ENCODE measurements around the gene RIPOR2. TPM values are rescaled to one million over a fixed set of nuclear protein-coding genes. Genes with fewer than 3 reads are reported as not detected.

RIPOR2 gene
- total and polyA plus RNA-seq, 7 donors, result 1.6 to 29.7 (median 6.1) TPM

DNA sequence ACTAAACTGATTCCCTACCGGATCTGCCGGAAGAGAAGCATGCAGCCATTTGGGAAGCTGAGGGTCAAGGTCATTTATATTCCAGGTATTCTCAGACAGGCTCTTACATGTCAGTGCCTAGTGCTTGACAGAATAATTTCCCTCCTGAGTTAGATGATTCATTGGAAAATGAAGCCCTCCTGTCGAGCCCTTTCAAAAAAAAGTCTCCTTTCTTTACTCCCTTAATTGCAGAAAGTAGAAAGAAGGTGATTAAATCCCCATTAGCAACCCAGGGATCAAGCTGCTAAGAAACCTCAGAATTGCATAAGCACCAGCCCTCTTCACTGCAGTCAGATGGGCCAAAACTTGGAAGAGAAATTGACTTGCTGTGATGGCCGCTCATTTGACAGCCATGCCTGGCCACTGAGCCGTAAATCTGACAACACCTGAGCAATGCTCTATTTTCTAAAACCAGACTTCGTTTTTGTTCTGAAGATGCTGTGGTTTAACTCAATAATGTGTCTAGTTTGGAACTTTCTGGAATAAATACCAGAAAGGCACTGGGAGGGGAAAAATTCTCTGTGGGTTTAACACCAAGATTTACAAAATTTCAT lies 76.1 kb downstream of the RIPOR2 start:
- Histone ChIP-seq H3K4me1 (peaks cover 0 to 11% (median 4%) of the 10 kb centered on the region in 4 donors), H3K4me3 (no peak overlapping the region), H3K36me3 (peaks cover 0 to 29% (median 0%) of the 10 kb centered on the region in 4 donors), H3K27me3 (no peaks in the 10 kb centered on the region), H3K9me3 (no peaks in the 10 kb centered on the region), H3K27ac (no peak overlapping the region)
- no peak for TF ChIP-seq POLR2AphosphoS5 (IDR thresholded peaks at IDR 0.05)
- TF ChIP-seq POLR2A (IDR thresholded peaks at IDR 0.05), result no peak
- TF ChIP-seq EP300 (IDR thresholded peaks at IDR 0.05), result no peak
- TF ChIP-seq, protein P1, sequence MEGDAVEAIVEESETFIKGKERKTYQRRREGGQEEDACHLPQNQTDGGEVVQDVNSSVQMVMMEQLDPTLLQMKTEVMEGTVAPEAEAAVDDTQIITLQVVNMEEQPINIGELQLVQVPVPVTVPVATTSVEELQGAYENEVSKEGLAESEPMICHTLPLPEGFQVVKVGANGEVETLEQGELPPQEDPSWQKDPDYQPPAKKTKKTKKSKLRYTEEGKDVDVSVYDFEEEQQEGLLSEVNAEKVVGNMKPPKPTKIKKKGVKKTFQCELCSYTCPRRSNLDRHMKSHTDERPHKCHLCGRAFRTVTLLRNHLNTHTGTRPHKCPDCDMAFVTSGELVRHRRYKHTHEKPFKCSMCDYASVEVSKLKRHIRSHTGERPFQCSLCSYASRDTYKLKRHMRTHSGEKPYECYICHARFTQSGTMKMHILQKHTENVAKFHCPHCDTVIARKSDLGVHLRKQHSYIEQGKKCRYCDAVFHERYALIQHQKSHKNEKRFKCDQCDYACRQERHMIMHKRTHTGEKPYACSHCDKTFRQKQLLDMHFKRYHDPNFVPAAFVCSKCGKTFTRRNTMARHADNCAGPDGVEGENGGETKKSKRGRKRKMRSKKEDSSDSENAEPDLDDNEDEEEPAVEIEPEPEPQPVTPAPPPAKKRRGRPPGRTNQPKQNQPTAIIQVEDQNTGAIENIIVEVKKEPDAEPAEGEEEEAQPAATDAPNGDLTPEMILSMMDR (IDR thresholded peaks at IDR 0.05), result no peak
- intact Hi-C loops (cut with DNase I), result loop anchor here (2.0 kb wide), 1 partner anchor 131 kb away; no protein-coding TSS in a partner anchor
- 85 to 90% methylated on average over 6 of the region's 6 CpGs for WGBS, 2 donors
- no peak for DNase-seq

DNA sequence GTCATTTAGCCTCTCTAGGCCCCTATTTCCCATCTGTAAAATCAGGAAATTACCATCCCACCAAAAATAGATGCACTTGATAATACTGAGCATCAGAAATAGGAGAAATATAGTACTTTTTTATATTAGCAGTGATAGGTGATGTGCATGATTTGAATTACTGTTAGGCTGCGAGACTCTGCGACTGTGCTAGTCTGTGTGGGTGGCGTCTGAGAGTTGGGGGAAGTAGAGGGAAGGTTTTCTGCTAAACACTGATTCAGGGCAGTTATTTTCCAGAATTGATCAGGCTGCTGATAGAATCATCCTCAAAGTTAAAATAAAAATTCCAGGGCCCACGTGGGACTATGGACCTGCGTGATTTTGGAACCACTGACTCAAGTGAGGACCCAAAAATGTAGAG lies 76.6 kb downstream of the RIPOR2 start:
- intact Hi-C loops (cut with DNase I), result loop anchor here (2.0 kb wide), 1 partner anchor 132 kb away; no protein-coding TSS in a partner anchor
- TF ChIP-seq POLR2A (IDR thresholded peaks at IDR 0.05), result no peak
- TF ChIP-seq EP300 (IDR thresholded peaks at IDR 0.05), result no peak
- TF ChIP-seq, protein P1 (IDR thresholded peaks at IDR 0.05), result no peak
- TF ChIP-seq POLR2AphosphoS5 (IDR thresholded peaks at IDR 0.05), result no peak
- no peak overlapping the region for H3K27ac ChIP-seq
- H3K27me3 ChIP-seq, result no peaks in the 10 kb centered on the region
- H3K9me3 ChIP-seq, result no peaks in the 10 kb centered on the region
- WGBS, 2 donors, result 74 to 95% methylated on average over 5 of the region's 5 CpGs
- peaks cover 0 to 25% (median 0%) of the 10 kb centered on the region in 4 donors for H3K36me3 ChIP-seq
- no peak for DNase-seq
- no peak overlapping the region for H3K4me3 ChIP-seq
- peaks cover 0 to 11% (median 4%) of the 10 kb centered on the region in 4 donors for H3K4me1 ChIP-seq

DNA sequence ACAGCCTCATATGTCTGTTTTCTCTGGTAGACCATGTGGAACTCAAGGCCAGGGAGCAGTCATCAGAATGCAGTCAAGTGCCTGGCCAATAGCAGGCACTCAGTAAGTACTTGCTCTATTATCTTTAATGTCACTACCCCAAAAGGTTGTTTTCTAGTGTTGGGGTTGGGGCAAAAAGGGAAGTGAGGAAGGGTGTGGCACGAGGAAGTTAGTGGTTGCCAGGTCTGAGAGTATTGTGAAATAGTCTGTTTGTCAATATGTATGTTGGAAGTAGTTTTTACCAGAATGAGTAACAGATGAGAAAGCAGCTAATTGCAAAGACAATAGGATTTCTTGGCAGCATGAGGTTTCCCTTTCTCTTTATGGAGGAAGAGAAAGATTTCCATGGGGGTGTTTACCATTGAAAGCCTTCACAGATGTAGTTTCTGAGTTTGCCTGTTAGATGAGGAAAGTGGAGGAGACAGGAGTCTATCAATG lies 77.5 kb downstream of the RIPOR2 start:
- H3K4me3 ChIP-seq, result no peak overlapping the region
- peaks cover 0 to 21% (median 0%) of the 10 kb centered on the region in 4 donors for H3K36me3 ChIP-seq
- H3K9me3 ChIP-seq, result no peaks in the 10 kb centered on the region
- peaks cover 0 to 11% (median 4%) of the 10 kb centered on the region in 4 donors for H3K4me1 ChIP-seq
- intact Hi-C loops (cut with DNase I), result loop anchor here (2.0 kb wide), 1 partner anchor 133 kb away; no protein-coding TSS in a partner anchor
- H3K27me3 ChIP-seq, result no peaks in the 10 kb centered on the region
- H3K27ac ChIP-seq, result no peak overlapping the region
- no peak for DNase-seq
- TF ChIP-seq, protein P1 (IDR thresholded peaks at IDR 0.05), result no peak
- peak in 1 of 4 donors; percentile 9 for TF ChIP-seq EP300 (IDR thresholded peaks at IDR 0.05)
- peak in 1 of 4 donors; percentile 34 for TF ChIP-seq POLR2AphosphoS5 (IDR thresholded peaks at IDR 0.05)
- WGBS, 2 donors, result 3 to 13% methylated on average over 1 of the region's 1 CpG

DNA sequence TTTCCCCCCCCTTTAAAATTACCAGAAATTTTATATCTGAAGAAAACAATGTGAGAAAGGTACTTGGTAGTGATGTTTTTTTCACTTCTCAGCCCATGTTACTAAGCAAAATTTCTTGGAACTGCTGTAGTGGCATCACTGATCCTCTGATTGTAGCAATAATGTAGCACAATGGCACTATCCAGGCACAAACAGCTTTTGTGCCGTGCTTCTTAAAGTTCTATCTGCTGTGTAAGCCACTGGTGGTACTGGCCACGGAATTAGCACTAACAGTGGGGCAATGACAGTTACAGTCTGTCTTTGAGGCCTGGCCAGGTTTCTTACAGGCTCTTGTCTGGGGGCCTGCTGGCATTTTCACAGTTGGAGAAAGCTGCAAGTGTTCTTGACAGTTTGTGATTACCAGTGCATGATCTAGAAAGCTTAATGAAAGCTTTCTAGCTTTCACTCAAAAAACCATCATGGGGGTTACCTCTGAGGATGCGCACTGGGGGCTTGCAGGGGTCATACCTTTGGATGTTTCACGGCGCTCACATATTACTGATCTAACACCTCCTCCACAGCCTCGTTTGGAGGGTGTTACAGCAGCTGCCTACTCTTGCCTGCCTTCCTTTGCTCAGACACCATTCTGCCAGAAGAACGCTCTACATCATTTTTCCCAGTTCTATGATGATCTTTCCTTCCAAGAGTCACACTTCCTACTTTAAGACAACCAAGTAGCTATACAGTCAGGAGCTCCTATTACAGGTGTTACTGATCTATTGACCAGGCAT lies 78.7 kb downstream of the RIPOR2 start:
- TF ChIP-seq, protein P1 (IDR thresholded peaks at IDR 0.05), result no peak
- TF ChIP-seq POLR2A (IDR thresholded peaks at IDR 0.05) (no peak), POLR2AphosphoS5 (IDR thresholded peaks at IDR 0.05) (no peak)
- H3K4me1 ChIP-seq, result peaks cover 0 to 11% (median 4%) of the 10 kb centered on the region in 4 donors
- H3K27ac ChIP-seq, result no peak overlapping the region
- WGBS, 2 donors, result 75 to 91% methylated on average over 7 of the region's 7 CpGs
- H3K4me3 ChIP-seq, result no peak overlapping the region
- peaks cover 0 to 18% (median 0%) of the 10 kb centered on the region in 4 donors for H3K36me3 ChIP-seq
- no peaks in the 10 kb centered on the region for H3K27me3 ChIP-seq
- DNase-seq, result no peak
- no peaks in the 10 kb centered on the region for H3K9me3 ChIP-seq
- intact Hi-C loops (cut with DNase I), result loop anchor here (1.0 kb wide), 1 partner anchor 214 kb away; no protein-coding TSS in a partner anchor
